Motor neuron (in vitro differentiated cells): Measurements from ENCODE around the gene IFITM1. TPM values are rescaled to one million over a fixed set of nuclear protein-coding genes. Genes with fewer than 3 reads are reported as not detected.
A peak's percentile ranks its signal among the peaks of the same experiment; 100 is the strongest.
"Not testable (repeated sequence)": the region's sequence is repeated elsewhere in the genome, so short reads cannot be mapped to it uniquely, and the experiment has no call there.

Source experiments
- ATAC-seq, 8 experiments: fragments of 200-7000 bp; cut with Tn5 transposase; replicated peaks in 6 of 8; 2 replicates each; pipeline ENCODE4 v1.8.0; 2021; ENCODE audit warnings: mild to moderate bottlenecking in 8 of 8, moderate library complexity in 8 of 8
- H3K27ac ChIP-seq, 2 donors: fragments of 250-450 bp; sonication (Bioruptor Pico); 2 replicates each; pipeline ENCODE4 v1.9.0; 2021; ENCODE audit warnings: antibody characterized with exemption in 2 of 2, mild to moderate bottlenecking in 2 of 2, moderate library complexity in 1 of 2
- H3K4me1 ChIP-seq, 2 donors: fragments of 250-450 bp; sonication (Bioruptor Pico); replicated peaks in 1 of 2; 2 replicates each; pipeline ENCODE4 v1.6.1; 2021; ENCODE audit warnings: antibody characterized with exemption in 2 of 2, mild to moderate bottlenecking in 2 of 2, moderate library complexity in 1 of 2
- H3K4me3 ChIP-seq, 5 donors: fragments of 250-450 bp; sonication (Bioruptor Pico); 2 replicates each; pipeline ENCODE4 v1.9.0; 2021; ENCODE audit warnings: antibody characterized with exemption in 5 of 5, mild to moderate bottlenecking in 5 of 5, moderate library complexity in 4 of 5
- WGBS, 10 experiments: fragments of 450-650 bp; shearing (Covaris generic); methylation state at CpG; one replicate each; pipeline ENCODE4 v1.0.0; 2022; 5-methylcytosine and 5-hydroxymethylcytosine counted together
- in situ Hi-C, 9 experiments: fragments of 400-800 bp; cut with MboI; loops; one replicate each; pipeline ENCODE4 v1.15.0; 2021; ENCODE audit warnings: low sequenced_read_pairs in 9 of 9, low pct_unique_long_range_greater_than_20kb in 2 of 9; ENCODE audit not compliant: unreplicated experiment in 9 of 9
- total RNA-seq, 8 experiments: library from RNA; unstranded; fragments of 300-600 nt; gene quantifications; 2 replicates each; pipeline versions ENCODE4 v1.2.3 to v1.2.4, GENCODE V29; 2022

Gene IFITM1
- total RNA-seq: 1,000 to 10,000 TPM in 2 of 8 experiments, 100 to 1,000 TPM in 2, under 1 TPM in 1, not detected in 3; 0.16 to 1,915 (median 317) TPM

GRCh38 chr11:313787-314553 is at the start of gene IFITM1:
Gene IFITM1 (plus strand): TSS chr11:314040. CDS start chr11:314171, 131 bp downstream.
- 0 to 42% (median 25%) methylated on average over 1 to 11 of the region's 18 CpGs; no CpG with 5 or more reads in 6 of the 10 experiments for WGBS, 10 experiments
- Histone ChIP-seq H3K27ac (no peak within 1 kb of the TSS), H3K4me1 (peaks cover 13 to 24% of the 10 kb centered on the region in 2 donors), H3K4me3 (no peak within 1 kb of the TSS)
- peak in 3 of 8 experiments; percentile 8 to 41 (median 11) for ATAC-seq
- in situ Hi-C loops: no loop called here

GRCh38 chr11:266676-267439 is 47.0 kb upstream of the IFITM1 start:
- 56 to 100% (median 91%) methylated on average over 1 to 4 of the region's 13 CpGs; no CpG with 5 or more reads in 1 of the 10 experiments for WGBS, 10 experiments
- Histone ChIP-seq H3K4me3 (no peak overlapping the region), H3K4me1 (no peaks in the 10 kb centered on the region), H3K27ac (no peak overlapping the region)
- in situ Hi-C loops: no loop called here
- no peak for ATAC-seq

GRCh38 chr11:267491-267994 is 46.3 kb upstream of the IFITM1 start:
- 77 to 80% methylated on average over 1 to 9 of the region's 18 CpGs; no CpG with 5 or more reads in 8 of the 10 experiments for WGBS, 10 experiments

GRCh38 chr11:268716-269145 is 45.1 kb upstream of the IFITM1 start:
- H3K27ac ChIP-seq, H3K4me3 ChIP-seq, in situ Hi-C loops, H3K4me1 ChIP-seq: not testable (repeated sequence)
- peak in 3 of 8 experiments; percentile 84 to 95 (median 93) for ATAC-seq
- WGBS, 10 experiments: 0 to 79% (median 45%) methylated on average over 2 to 13 of the region's 16 CpGs; no CpG with 5 or more reads in 2 of the 10 experiments

More at GRCh38 chr11:267491-267994, 46.3 kb upstream of the IFITM1 start:
- no peak overlapping the region for H3K4me3 ChIP-seq
- H3K4me1 ChIP-seq: no peaks in the 10 kb centered on the region
- in situ Hi-C loops: no loop called here
- H3K27ac ChIP-seq: no peak overlapping the region
- no peak for ATAC-seq

- H3K4me3 ChIP-seq: no peak overlapping the region
- in situ Hi-C loops: no loop called here
- WGBS, 10 experiments: 12 to 73% (median 54%) methylated on average over 5 to 21 of the region's 21 CpGs
- no peaks in the 10 kb centered on the region for H3K4me1 ChIP-seq
- peak in 3 of 8 experiments; percentile 22 to 53 (median 45) for ATAC-seq
- no peak overlapping the region for H3K27ac ChIP-seq
Observed at GRCh38 chr11:269146-269890, 44.5 kb upstream of the IFITM1 start.

GRCh38 chr11:270451-271318 is 43.2 kb upstream of the IFITM1 start:
- in situ Hi-C loops: no loop called here
- no peak for ATAC-seq
- Histone ChIP-seq H3K4me1 (no peaks in the 10 kb centered on the region), H3K4me3 (no peak overlapping the region), H3K27ac (no peak overlapping the region)
- 35 to 100% (median 87%) methylated on average over 1 to 8 of the region's 18 CpGs; no CpG with 5 or more reads in 1 of the 10 experiments for WGBS, 10 experiments

- Histone ChIP-seq H3K4me1 (no peaks in the 10 kb centered on the region), H3K27ac (no peak overlapping the region), H3K4me3 (no peak overlapping the region)
- no peak for ATAC-seq
- in situ Hi-C loops: no loop called here
- WGBS, 10 experiments: 90 to 100% (median 95%) methylated on average over 1 to 3 of the region's 8 CpGs; no CpG with 5 or more reads in 6 of the 10 experiments
Observed at GRCh38 chr11:271319-271715, 42.5 kb upstream of the IFITM1 start.

- in situ Hi-C loops: no loop called here
- Histone ChIP-seq H3K4me3 (no peak overlapping the region), H3K27ac (no peak overlapping the region), H3K4me1 (no peaks in the 10 kb centered on the region)
- WGBS, 10 experiments: 42 to 91% (median 80%) methylated on average over 1 to 11 of the region's 22 CpGs; no CpG with 5 or more reads in 3 of the 10 experiments
- no peak for ATAC-seq
Observed at GRCh38 chr11:272195-272930, 41.5 kb upstream of the IFITM1 start.

- 60 to 93% (median 80%) methylated on average over 1 to 3 of the region's 6 CpGs; no CpG with 5 or more reads in 5 of the 10 experiments for WGBS, 10 experiments
- H3K27ac ChIP-seq: no peak overlapping the region
- H3K4me3 ChIP-seq: no peak overlapping the region
- no peak for ATAC-seq
- in situ Hi-C loops: no loop called here
- no peaks in the 10 kb centered on the region for H3K4me1 ChIP-seq
Observed at GRCh38 chr11:272931-273198, 41.0 kb upstream of the IFITM1 start.

- in situ Hi-C loops: no loop called here
- Histone ChIP-seq H3K27ac (no peak overlapping the region), H3K4me3 (no peak overlapping the region), H3K4me1 (no peaks in the 10 kb centered on the region)
- ATAC-seq: no peak
Observed at GRCh38 chr11:276219-276618, 37.6 kb upstream of the IFITM1 start.

GRCh38 chr11:278001-278951 is 35.6 kb upstream of the IFITM1 start, which contains the start of gene NLRP6:
Gene NLRP6 (plus strand): TSS chr11:278407. CDS start chr11:278570, 163 bp downstream.
- Histone ChIP-seq H3K4me3 (no peak within 1 kb of the TSS), H3K4me1 (no peaks in the 10 kb centered on the region), H3K27ac (no peak within 1 kb of the TSS)
- WGBS, 10 experiments: 0 to 100% (median 87%) methylated on average over 1 to 7 of the region's 21 CpGs; no CpG with 5 or more reads in 4 of the 10 experiments
- peak in 3 of 8 experiments; percentile 10 to 19 (median 16) for ATAC-seq
- in situ Hi-C loops: no loop called here
